Gastroesophageal sphincter (tissue), 2 donors: ENCODE results near the gene MFAP3.

ENCODE experiments used
- POLR2A ChIP-seq, 2 donors: fragments of 450-650 bp; IDR thresholded peaks; one replicate each; pipeline ENCODE4 v1.6.1; 2017; ENCODE audit warnings: antibody characterized with exemption in 2 of 2, mild to moderate bottlenecking in 2 of 2, moderate library complexity in 1 of 2
- POLR2AphosphoS5 ChIP-seq: sonication (generic); formaldehyde crosslinking; IDR thresholded peaks from one replicate; pipeline ENCODE4 v1.6.1; 2017; ENCODE audit warnings: antibody characterized with exemption

- TF ChIP-seq POLR2AphosphoS5 (no peak), POLR2A (IDR thresholded peaks at IDR 0.05) (no peak)
Measured at GRCh38 chr5:154049636-154050035, 10.9 kb downstream of the MFAP3 start.
